Measurements from ENCODE around the gene SV2C.

The SV2C gene

GRCh38 chr5:76339919-76340318 is 256.7 kb downstream of the SV2C start:
- H3K4me3 ChIP-seq (ENCODE audit: low read depth in 1 of 2, low read length in 2 of 2), result no peak overlapping the region
- no peaks in the 10 kb centered on the region for H3K4me1 ChIP-seq (ENCODE audit: insufficient read depth, low read length)
- peaks cover 5% of the 10 kb centered on the region for H3K9me3 ChIP-seq (ENCODE audit: insufficient read depth, low read length, severe bottlenecking)

DNA sequence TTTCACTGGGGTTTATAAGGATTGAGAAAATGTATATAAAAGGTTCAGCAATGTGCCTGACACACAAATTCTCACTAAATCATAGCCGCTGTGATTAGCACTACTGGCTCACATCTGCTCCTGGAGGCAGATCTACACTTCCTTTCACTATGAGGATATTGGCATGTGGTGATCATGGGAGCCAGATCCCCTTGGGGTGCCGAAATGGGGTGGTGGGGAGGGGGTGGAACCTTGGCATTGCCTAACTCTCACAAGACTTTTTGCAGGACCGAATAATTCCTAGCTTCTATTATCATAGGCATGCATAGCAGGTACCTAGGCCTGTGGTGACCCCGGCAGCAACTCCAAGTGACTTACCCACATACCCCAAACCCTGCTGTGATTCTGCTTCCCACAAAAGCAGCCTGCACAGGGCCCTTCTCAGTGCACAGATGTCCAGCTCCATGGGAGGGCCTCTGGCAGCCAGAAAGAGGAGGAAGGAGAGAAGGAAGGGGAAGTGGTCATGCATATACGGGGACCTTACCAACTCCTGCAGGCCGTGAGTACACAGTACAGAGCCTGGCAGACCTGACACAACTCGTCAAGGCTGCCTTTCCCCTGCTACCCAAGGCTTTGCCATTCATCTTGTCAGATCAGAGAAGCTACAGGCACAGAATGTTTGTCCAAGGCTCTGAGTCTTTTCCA is 258.6 kb downstream of the SV2C start:
- H3K27me3 ChIP-seq (ENCODE audit: insufficient read depth, low read length, poor library complexity), result no peaks in the 10 kb centered on the region
- H3K27ac ChIP-seq (ENCODE audit: low read length), result no peak overlapping the region
- H3K9ac ChIP-seq (ENCODE audit: low read depth, low read length), result no peak overlapping the region
- no peak overlapping the region for H2AFZ ChIP-seq (ENCODE audit: low read depth, low read length)
- no peaks in the 10 kb centered on the region for H3K36me3 ChIP-seq (ENCODE audit: insufficient read depth, low read length)
- DNase-seq (no peak), ATAC-seq (ENCODE audit: insufficient read depth, low read depth) (no peak)
- no peaks in the 10 kb centered on the region for H3K79me2 ChIP-seq (ENCODE audit: insufficient read depth, low read length)
- H3K4me2 ChIP-seq (ENCODE audit: insufficient read depth, low read length), result no peak overlapping the region
- no peaks in the 10 kb centered on the region for H3K4me1 ChIP-seq (ENCODE audit: insufficient read depth, low read length)
- no peak overlapping the region for H3K4me3 ChIP-seq (ENCODE audit: low read depth in 1 of 2, low read length in 2 of 2)
- H3K9me3 ChIP-seq (ENCODE audit: insufficient read depth, low read length, severe bottlenecking), result peaks cover under 1% of the 10 kb centered on the region
- no peaks in the 10 kb centered on the region for H4K20me1 ChIP-seq (ENCODE audit: insufficient read depth, low read length)
- TF ChIP-seq EZH2 (IDR thresholded peaks at IDR 0.05; ENCODE audit: borderline replicate concordance, low read depth, low read length, severe bottlenecking) (no peak), CTCF (IDR thresholded peaks at IDR 0.05; ENCODE audit: borderline replicate concordance, extremely low read depth, low read length, poor library complexity, severe bottlenecking) (no peak)

More at GRCh38 chr5:76339919-76340318, 256.7 kb downstream of the SV2C start:
- Histone ChIP-seq H3K9ac (ENCODE audit: low read depth, low read length) (no peak overlapping the region), H3K27me3 (ENCODE audit: insufficient read depth, low read length, poor library complexity) (no peaks in the 10 kb centered on the region), H2AFZ (ENCODE audit: low read depth, low read length) (no peak overlapping the region), H3K79me2 (ENCODE audit: insufficient read depth, low read length) (no peaks in the 10 kb centered on the region), H3K36me3 (ENCODE audit: insufficient read depth, low read length) (no peaks in the 10 kb centered on the region), H4K20me1 (ENCODE audit: insufficient read depth, low read length) (no peaks in the 10 kb centered on the region), H3K4me2 (ENCODE audit: insufficient read depth, low read length) (no peak overlapping the region), H3K27ac (ENCODE audit: low read length) (no peak overlapping the region)
- no peak for TF ChIP-seq CTCF (IDR thresholded peaks at IDR 0.05; ENCODE audit: borderline replicate concordance, extremely low read depth, low read length, poor library complexity, severe bottlenecking)
- no peak for TF ChIP-seq EZH2 (IDR thresholded peaks at IDR 0.05; ENCODE audit: borderline replicate concordance, low read depth, low read length, severe bottlenecking)
- DNase-seq (no peak), ATAC-seq (ENCODE audit: insufficient read depth, low read depth) (no peak)

GRCh38 chr5:76342474-76342873 is 259.3 kb downstream of the SV2C start:
- Histone ChIP-seq H4K20me1 (ENCODE audit: insufficient read depth, low read length) (no peaks in the 10 kb centered on the region), H3K36me3 (ENCODE audit: insufficient read depth, low read length) (no peaks in the 10 kb centered on the region), H3K27ac (ENCODE audit: low read length) (no peak overlapping the region), H2AFZ (ENCODE audit: low read depth, low read length) (no peak overlapping the region), H3K9me3 (ENCODE audit: insufficient read depth, low read length, severe bottlenecking) (no peaks in the 10 kb centered on the region), H3K4me3 (ENCODE audit: low read depth in 1 of 2, low read length in 2 of 2) (no peak overlapping the region), H3K4me1 (ENCODE audit: insufficient read depth, low read length) (no peaks in the 10 kb centered on the region), H3K4me2 (ENCODE audit: insufficient read depth, low read length) (no peak overlapping the region), H3K79me2 (ENCODE audit: insufficient read depth, low read length) (no peaks in the 10 kb centered on the region), H3K9ac (ENCODE audit: low read depth, low read length) (no peak overlapping the region), H3K27me3 (ENCODE audit: insufficient read depth, low read length, poor library complexity) (no peaks in the 10 kb centered on the region)
- TF ChIP-seq CTCF (IDR thresholded peaks at IDR 0.05; ENCODE audit: borderline replicate concordance, extremely low read depth, low read length, poor library complexity, severe bottlenecking), result no peak
- TF ChIP-seq EZH2 (IDR thresholded peaks at IDR 0.05; ENCODE audit: borderline replicate concordance, low read depth, low read length, severe bottlenecking), result no peak
- ATAC-seq (ENCODE audit: insufficient read depth, low read depth) (no peak), DNase-seq (no peak)
